Measurements from ENCODE around the gene CFAP299.

CFAP299 gene

GRCh38 chr4:80963051-80963450, 627.5 kb downstream of the CFAP299 start:
- TF ChIP-seq CTCF (IDR thresholded peaks at IDR 0.05) (no peak), ZFX (IDR thresholded peaks at IDR 0.05; ENCODE audit: borderline replicate concordance) (no peak)
- no peak overlapping the region for H3K27ac ChIP-seq

- no peak overlapping the region for H3K27ac ChIP-seq
- TF ChIP-seq CTCF (IDR thresholded peaks at IDR 0.05), result no peak
- TF ChIP-seq ZFX (IDR thresholded peaks at IDR 0.05; ENCODE audit: borderline replicate concordance), result no peak
Measured at GRCh38 chr4:80967346-80967745, 631.8 kb downstream of the CFAP299 start.

- TF ChIP-seq CTCF (IDR thresholded peaks at IDR 0.05), result no peak
- no peak for TF ChIP-seq ZFX (IDR thresholded peaks at IDR 0.05; ENCODE audit: borderline replicate concordance)
Measured at GRCh38 chr4:80980239-80980638, 644.7 kb downstream of the CFAP299 start.

GRCh38 chr4:80986011-80986410, 650.5 kb downstream of the CFAP299 start:
- TF ChIP-seq ZFX (IDR thresholded peaks at IDR 0.05; ENCODE audit: borderline replicate concordance) (no peak), CTCF (IDR thresholded peaks at IDR 0.05) (no peak)
- H3K27ac ChIP-seq, result no peak overlapping the region

More at GRCh38 chr4:80980239-80980638, 644.7 kb downstream of the CFAP299 start:
- H3K27ac ChIP-seq, result no peak overlapping the region

GRCh38 chr4:80989921-80990544, 654.5 kb downstream of the CFAP299 start:
- peak; percentile 83 for TF ChIP-seq CTCF (IDR thresholded peaks at IDR 0.05)
- no peak for TF ChIP-seq ZFX (IDR thresholded peaks at IDR 0.05; ENCODE audit: borderline replicate concordance)
- no peak overlapping the region for H3K27ac ChIP-seq

- H3K27ac ChIP-seq, result no peak overlapping the region
- TF ChIP-seq ZFX (IDR thresholded peaks at IDR 0.05; ENCODE audit: borderline replicate concordance) (no peak), CTCF (IDR thresholded peaks at IDR 0.05) (no peak)
Measured at GRCh38 chr4:80990851-80991250, 655.3 kb downstream of the CFAP299 start.

- no peak overlapping the region for H3K27ac ChIP-seq
- TF ChIP-seq ZFX (IDR thresholded peaks at IDR 0.05; ENCODE audit: borderline replicate concordance), result no peak
- no peak for TF ChIP-seq CTCF (IDR thresholded peaks at IDR 0.05)
Measured at GRCh38 chr4:80999943-81000342, 664.4 kb downstream of the CFAP299 start.
